ENCODE results near the gene RBX1. TPM values are rescaled to one million over a fixed set of nuclear protein-coding genes. Genes with fewer than 3 reads are reported as not detected.
A peak's percentile ranks its signal among the peaks of the same experiment; 100 is the strongest.

RBX1 gene
- total and polyA plus RNA-seq, 2 of the 4 experiments (the other 2 are of a cell fraction): 72.4 to 84.5 TPM

DNA sequence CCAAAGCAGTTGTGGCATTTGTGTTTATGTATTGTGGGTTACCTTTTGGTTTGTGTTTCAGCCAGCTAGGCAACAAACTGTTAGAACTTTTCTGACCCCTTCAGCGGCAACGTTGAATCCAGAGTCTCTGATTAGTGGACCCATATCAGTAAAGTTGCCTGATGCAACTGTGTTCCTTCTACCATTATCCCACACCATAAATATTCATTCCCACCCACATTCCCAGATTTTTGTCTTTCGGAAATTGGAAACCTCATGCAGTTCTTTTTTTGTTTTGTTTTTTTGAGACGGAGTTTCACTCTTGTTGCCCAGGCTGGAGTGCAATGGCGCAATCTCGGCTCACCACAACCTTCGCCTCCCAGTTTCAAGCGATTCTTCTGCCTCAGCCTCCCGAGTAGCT is 30.7 kb upstream of the RBX1 start:
- ATAC-seq (ENCODE audit: low read depth): no peak

More for the DNA sequence above, 30.7 kb upstream of the RBX1 start:
- H4K5ac ChIP-seq (ENCODE audit: low read depth, low read length): no peak overlapping the region
- peak; percentile 6 for DNase-seq
- dilution Hi-C loops (cut with HindIII; ENCODE audit: low sequenced_read_pairs, unreplicated experiment): no loop called here
- no peak overlapping the region for H2BK120ac ChIP-seq (ENCODE audit: low read depth, low read length)
- H3K27me3 ChIP-seq (ENCODE audit: control insufficient read depth, insufficient read depth, low read length): no peaks in the 10 kb centered on the region
- no peak overlapping the region for H3K4me2 ChIP-seq (ENCODE audit: low read depth, low read length)
- no peaks in the 10 kb centered on the region for H3K9me3 ChIP-seq (ENCODE audit: control insufficient read depth, insufficient read depth, low read length)
- no peak overlapping the region for H4K91ac ChIP-seq (ENCODE audit: insufficient read depth, low read depth, low read length)
- no peaks in the 10 kb centered on the region for H4K20me1 ChIP-seq (ENCODE audit: insufficient read depth, low read length)
- H3K9me1 ChIP-seq (ENCODE audit: insufficient read depth, low read length): no peaks in the 10 kb centered on the region; the same call in 1 of the 2 replicates
- H4K8ac ChIP-seq (ENCODE audit: low read depth in 2 of 2, low read length in 2 of 2): no peak overlapping the region
- ChIA-PET CTCF (interaction anchor here (0.6 kb wide), 1 partner anchor 290 kb away, joined by 5 read pairs; no protein-coding TSS in a partner anchor), POLR2A (ENCODE audit: unreplicated experiment) (no interaction called here)
- H3K14ac ChIP-seq (replicated peaks; ENCODE audit: low read depth, low read length): no peak overlapping the region
- H2AK5ac ChIP-seq (ENCODE audit: low read depth, low read length): no peak overlapping the region
- H3K36me3 ChIP-seq (ENCODE audit: control insufficient read depth, insufficient read depth, low read length): peaks cover 30% of the 10 kb centered on the region
- no peak overlapping the region for H3K23ac ChIP-seq (ENCODE audit: low read depth, low read length)
- no peak overlapping the region for H3K4ac ChIP-seq (ENCODE audit: low read depth, low read length)
- in situ Hi-C loops (cut with MboI; ENCODE audit: low sequenced_read_pairs): no loop called here
- H3K9ac ChIP-seq (ENCODE audit: low read depth, low read length): no peak overlapping the region
- no CpG with 5 or more reads among the region's 9 CpGs for WGBS, 2 experiments (ENCODE audit: extremely low coverage in 2 of 2, insufficient read length in 1 of 2)
- no peak overlapping the region for H3K18ac ChIP-seq (ENCODE audit: low read depth, low read length)
- intact Hi-C loops (cut with micrococcal nuclease): loop anchor here (5.0 to 10.0 kb wide), 2 partner anchors 204 to 337 kb away; no protein-coding TSS in a partner anchor
- no peak overlapping the region for H3K56ac ChIP-seq (ENCODE audit: extremely low read depth, insufficient read depth, low read length)
- peaks cover 1% of the 10 kb centered on the region for H3K4me1 ChIP-seq (ENCODE audit: control insufficient read depth, insufficient read depth, low read length)
- no peak overlapping the region for H2BK15ac ChIP-seq (ENCODE audit: low read depth, low read length)
- H2AFZ ChIP-seq (replicated peaks; ENCODE audit: low read length, poor library complexity): no peak overlapping the region
- TF ChIP-seq CHD1 (IDR thresholded peaks at IDR 0.05; ENCODE audit: low read depth, low read length) (no peak), RCOR1 (IDR thresholded peaks at IDR 0.05; ENCODE audit: insufficient replicate concordance, low read length) (no peak), SMC3 (IDR thresholded peaks at IDR 0.05; ENCODE audit: low read depth, low read length) (no peak), NFE2L2 (IDR thresholded peaks at IDR 0.05; ENCODE audit: low read depth, low read length) (no peak), MXI1 (IDR thresholded peaks at IDR 0.05; ENCODE audit: borderline replicate concordance, low read depth, low read length) (no peak), CEBPB (IDR thresholded peaks at IDR 0.05; ENCODE audit: low read depth, low read length) (no peak), CTCF (conservative IDR thresholded peaks at IDR 0.05; ENCODE audit: low read depth, low read length) (no peak), POLR2A (IDR thresholded peaks at IDR 0.05; ENCODE audit: low read depth, low read length) (no peak), BHLHE40 (IDR thresholded peaks at IDR 0.05; ENCODE audit: low read depth, low read length) (no peak), RAD21 (IDR thresholded peaks at IDR 0.05; ENCODE audit: low read length) (no peak), MAZ (IDR thresholded peaks at IDR 0.05; ENCODE audit: borderline replicate concordance, low read depth, low read length) (no peak), RFX5 (IDR thresholded peaks at IDR 0.05; ENCODE audit: low read depth, low read length) (no peak), FOS (IDR thresholded peaks at IDR 0.05; ENCODE audit: low read depth, low read length) (no peak), MAFK (IDR thresholded peaks at IDR 0.05; ENCODE audit: low read depth, low read length) (no peak)
- TF ChIP-seq, protein P1, sequence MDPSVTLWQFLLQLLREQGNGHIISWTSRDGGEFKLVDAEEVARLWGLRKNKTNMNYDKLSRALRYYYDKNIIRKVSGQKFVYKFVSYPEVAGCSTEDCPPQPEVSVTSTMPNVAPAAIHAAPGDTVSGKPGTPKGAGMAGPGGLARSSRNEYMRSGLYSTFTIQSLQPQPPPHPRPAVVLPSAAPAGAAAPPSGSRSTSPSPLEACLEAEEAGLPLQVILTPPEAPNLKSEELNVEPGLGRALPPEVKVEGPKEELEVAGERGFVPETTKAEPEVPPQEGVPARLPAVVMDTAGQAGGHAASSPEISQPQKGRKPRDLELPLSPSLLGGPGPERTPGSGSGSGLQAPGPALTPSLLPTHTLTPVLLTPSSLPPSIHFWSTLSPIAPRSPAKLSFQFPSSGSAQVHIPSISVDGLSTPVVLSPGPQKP (IDR thresholded peaks at IDR 0.05; ENCODE audit: borderline replicate concordance, low read depth, low read length): no peak
- no peak overlapping the region for H2AK9ac ChIP-seq (replicated peaks; ENCODE audit: low read depth, low read length, poor library complexity)
- no peaks in the 10 kb centered on the region; a peak in 1 of 4 replicates for H3K79me1 ChIP-seq (ENCODE audit: low read depth in 1 of 2, low read length in 2 of 2)
- no peak overlapping the region for H2BK20ac ChIP-seq (ENCODE audit: low read depth, low read length)
- H3K4me3 ChIP-seq (ENCODE audit: insufficient read depth, low read depth, low read length): no peak overlapping the region
- BruUV-seq (replicated peaks): no TSS peak
- no peak overlapping the region for H2BK5ac ChIP-seq (ENCODE audit: low read depth, low read length, poor library complexity, severe bottlenecking)
- H3K27ac ChIP-seq (ENCODE audit: insufficient read depth, low read length): no peak overlapping the region

Measured in IMR-90 (cell line).